ENCODE measurements around the gene COX5A.

DNA sequence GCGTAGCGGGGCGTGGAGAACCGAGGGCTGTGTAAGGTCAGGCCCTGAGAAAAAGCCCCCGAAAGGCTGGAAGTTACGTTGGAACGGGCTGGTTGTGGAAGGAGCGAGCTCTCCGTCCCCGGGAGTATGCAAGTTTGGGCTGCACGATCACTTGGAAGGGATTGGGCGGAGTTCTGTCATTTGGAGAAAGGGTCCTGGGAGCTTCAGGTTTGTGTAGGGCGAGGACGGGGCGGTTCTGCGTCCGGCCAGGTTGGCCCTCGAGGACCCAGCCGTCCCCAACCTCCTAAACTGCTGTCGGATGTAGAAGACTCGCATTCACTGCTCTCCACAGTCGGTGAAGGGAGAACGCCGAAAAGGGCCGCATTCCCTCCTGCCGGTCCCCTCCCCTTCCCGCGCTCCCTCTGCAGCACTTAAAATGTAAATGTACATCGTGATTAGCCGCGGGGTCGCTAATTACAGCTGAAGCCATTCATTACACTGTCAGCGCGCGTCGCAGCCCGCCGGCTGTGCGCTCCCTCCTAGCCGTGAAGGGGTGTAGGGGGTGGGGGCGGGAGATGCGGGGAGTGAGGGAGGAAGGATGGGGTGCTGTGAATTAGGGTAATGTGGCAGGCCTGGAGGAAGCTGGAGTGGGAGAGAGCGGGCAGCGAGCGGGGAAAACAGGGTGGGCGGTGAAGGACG is 21.2 kb upstream of the COX5A start:
- TF ChIP-seq CTCF (IDR thresholded peaks at IDR 0.05) (no peak), POLR2A (IDR thresholded peaks at IDR 0.05) (no peak)

Measured in right lobe of liver (tissue), 4 donors.